NCI-H446 treated with DMSO at 0.1 percent for 48 hours (cell line): Measurements from ENCODE around the gene KIF3B.
A peak's percentile ranks its signal among the peaks of the same experiment; 100 is the strongest.
"Not testable (repeated sequence)": the region's sequence is repeated elsewhere in the genome, so short reads cannot be mapped to it uniquely, and the experiment has no call there.

Source experiments
- DNase-seq: peaks from one replicate; lab custom pipeline; 2025; lab: John Stamatoyannopoulos, UW

Gene KIF3B

GRCh38 chr20:32277361-32278198 lies at the start of gene KIF3B:
Gene KIF3B, plus strand, starts transcription at chr20:32277651. Its CDS starts 32,127 bp downstream, at chr20:32309778.
- peak; percentile 85 for DNase-seq

GRCh38 chr20:32227744-32228688 lies 49.4 kb upstream of the KIF3B start:
- no peak for DNase-seq

- DNase-seq, result no peak
Observed at GRCh38 chr20:32229251-32229747, 48.2 kb upstream of the KIF3B start.

DNA sequence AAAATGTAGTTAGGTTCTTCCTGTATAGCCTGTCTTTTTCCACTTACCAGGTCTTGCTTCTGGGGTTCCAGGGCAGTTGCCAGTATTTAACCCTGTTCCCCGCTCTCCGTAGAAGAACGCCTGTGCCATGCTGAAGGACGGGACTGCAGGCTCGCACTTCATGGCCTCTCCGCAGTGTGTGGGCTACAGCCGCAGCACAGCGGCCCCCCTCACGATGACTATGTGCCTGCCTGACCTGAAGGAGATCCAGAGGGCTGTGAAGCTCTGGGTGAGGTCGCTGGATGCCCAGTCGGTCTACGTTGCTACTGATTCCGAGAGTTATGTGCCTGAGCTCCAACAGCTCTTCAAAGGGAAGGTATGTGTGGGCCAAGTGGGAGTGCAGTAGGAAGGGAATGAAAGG lies 46.7 kb upstream of the KIF3B start:
- no peak for DNase-seq

DNA sequence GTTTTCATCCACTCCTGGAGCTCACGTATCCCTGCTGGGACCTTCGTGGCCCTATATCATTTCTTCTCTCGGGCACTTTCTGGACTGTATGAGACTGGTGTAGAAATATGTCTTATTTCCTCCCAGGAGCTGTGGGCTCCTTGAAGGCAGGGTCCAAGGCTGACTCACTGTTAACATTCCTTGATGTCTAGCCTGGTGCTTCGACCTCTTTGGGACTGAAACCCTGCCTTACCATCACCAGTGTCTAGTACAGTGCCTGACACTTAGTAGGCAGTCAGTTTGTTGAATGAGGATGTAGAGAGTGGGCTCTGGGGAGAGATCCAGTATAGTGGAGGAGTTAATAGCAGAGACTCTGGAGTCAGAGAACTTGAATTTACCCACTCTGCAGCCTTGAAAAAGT lies 46.2 kb upstream of the KIF3B start:
- no peak for DNase-seq

DNA sequence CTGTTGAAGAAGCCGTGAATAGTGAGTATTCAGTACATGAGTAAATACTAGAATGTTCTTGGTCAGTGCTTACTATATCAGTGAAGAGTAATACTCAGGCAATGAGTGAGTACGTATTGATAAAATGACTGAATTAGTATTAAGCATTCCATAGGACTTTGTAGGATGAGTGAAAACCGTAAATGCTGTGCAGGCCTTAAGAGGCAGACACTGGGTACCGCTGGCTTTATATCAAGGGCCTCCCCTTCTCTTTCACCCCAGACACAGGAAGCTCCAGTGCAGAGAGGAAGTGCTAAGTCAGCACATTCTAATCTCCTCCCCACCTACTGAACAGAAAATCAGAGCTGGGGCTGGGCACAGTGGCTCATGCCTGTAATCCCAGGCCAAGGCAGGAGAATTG lies 45.6 kb upstream of the KIF3B start:
- no peak for DNase-seq

- DNase-seq, result no peak
Observed at GRCh38 chr20:32232326-32232886, 45.0 kb upstream of the KIF3B start.

DNA sequence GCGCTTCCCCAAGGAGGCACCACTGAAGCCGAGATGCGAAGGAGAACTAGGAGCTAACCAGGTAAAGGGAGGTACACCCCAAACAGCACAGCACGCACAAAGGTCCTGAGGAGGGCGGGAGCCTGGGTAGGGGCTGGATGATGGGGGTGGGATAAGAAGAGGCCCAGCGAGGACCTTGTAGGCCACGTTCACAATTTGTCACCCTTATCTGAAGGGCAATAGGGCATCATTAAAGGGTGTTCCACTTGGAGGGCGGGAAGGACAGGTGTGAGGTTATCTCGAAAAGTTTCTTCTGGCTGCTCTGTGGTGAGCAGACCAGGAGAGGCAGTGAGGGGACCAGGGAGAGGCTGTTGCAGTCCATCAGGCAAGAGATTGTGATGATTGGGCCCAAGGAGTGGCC lies 44.2 kb upstream of the KIF3B start:
- DNase-seq, result no peak

- DNase-seq, result no peak
Observed at GRCh38 chr20:32234135-32234808, 43.2 kb upstream of the KIF3B start.

GRCh38 chr20:32235331-32236047 lies 42.0 kb upstream of the KIF3B start:
- no peak for DNase-seq

DNA sequence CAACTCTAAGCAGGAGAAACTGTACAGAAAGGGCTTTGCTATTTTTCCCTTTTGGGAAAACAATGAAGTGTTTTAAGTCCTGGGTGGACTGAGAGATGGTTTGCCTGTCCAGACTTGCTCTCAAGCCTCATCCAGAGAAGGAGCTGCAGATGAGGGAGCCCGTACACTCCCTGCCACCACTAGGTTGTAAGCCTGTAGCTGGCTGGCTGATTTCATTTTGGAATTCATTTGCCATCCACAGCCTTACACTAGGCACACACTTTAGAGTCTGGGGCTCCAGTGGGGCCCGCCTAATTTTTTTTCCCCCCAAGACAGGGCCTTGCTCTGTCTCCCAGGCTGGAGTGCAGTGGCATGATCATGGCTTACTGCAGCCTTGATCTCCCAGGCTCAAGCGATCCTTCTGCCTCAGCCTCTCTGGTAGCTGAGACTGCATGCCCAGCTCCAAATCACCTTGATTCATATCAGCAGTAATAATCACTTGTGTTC lies 41.4 kb upstream of the KIF3B start:
- no peak for DNase-seq

DNA sequence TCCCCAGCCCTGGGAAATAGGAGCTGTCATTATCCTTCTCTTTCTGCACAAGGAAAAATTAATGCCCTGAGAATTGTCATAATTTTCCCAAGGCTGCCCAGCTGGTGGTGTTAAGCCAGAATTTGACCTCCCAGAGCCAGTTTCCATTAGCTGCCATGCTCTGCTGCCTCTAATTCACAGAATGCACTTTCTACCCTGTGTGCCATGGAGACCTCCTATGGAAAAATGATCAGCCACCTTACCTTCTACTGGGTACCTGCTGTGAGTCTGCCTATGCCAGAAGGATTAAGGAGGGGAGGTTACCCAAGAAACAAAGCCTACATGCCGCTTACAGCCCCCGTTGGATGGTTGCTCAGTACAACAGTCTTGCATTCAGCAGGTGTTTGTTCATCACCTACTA lies 40.6 kb upstream of the KIF3B start:
- DNase-seq, result no peak

- no peak for DNase-seq
Observed at GRCh38 chr20:32237419-32237818, 40.0 kb upstream of the KIF3B start.

- DNase-seq, result no peak
Observed at GRCh38 chr20:32238483-32239425, 38.7 kb upstream of the KIF3B start.

DNA sequence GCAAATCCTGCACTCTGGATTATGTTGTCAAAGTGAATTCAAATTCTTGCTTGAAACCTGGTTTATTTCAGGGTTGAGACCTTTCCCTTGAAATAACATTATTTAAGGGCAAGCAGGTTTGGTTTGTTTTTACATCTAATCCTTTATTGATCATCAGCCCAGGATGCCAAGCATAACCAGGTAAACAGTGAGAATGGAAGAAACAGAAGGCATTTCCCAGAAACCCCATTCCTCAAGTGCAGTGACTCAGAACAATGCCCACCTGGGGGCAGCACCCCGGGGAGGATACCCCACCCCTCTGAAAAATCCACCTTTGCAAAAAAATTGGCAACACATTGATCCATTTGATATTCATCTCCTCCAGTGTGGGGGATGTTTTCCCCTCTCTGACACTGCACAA lies 37.2 kb upstream of the KIF3B start:
- DNase-seq, result no peak

GRCh38 chr20:32241807-32242206 lies 35.6 kb upstream of the KIF3B start:
- DNase-seq, result no peak

GRCh38 chr20:32244150-32244823 lies 33.2 kb upstream of the KIF3B start:
- no peak for DNase-seq

GRCh38 chr20:32244959-32245358 lies 32.5 kb upstream of the KIF3B start:
- no peak for DNase-seq

- not testable (repeated sequence) for DNase-seq
Observed at GRCh38 chr20:32246208-32246607, 31.2 kb upstream of the KIF3B start.
